Nephron (organoid): ENCODE data around the gene RBP4.

Experiments
- H3K27ac Mint-ChIP-seq, 3 experiments: 2 replicates each; pipeline ENCODE4 v1.8.0; 2020; ENCODE audit warnings: mixed read lengths in 3 of 3, mild to moderate bottlenecking in 2 of 3, moderate library complexity in 1 of 3
- H3K27me3 Mint-ChIP-seq: 2 replicates; pipeline ENCODE4 v1.8.0; 2021; ENCODE audit warnings: low read depth, mild to moderate bottlenecking, moderate library complexity, mixed read lengths
- H3K36me3 Mint-ChIP-seq: 2 replicates; pipeline ENCODE4 v1.8.0; 2020; ENCODE audit warnings: low read depth, mixed read lengths
- H3K4me1 Mint-ChIP-seq: 2 replicates; pipeline ENCODE4 v1.8.0; 2020; ENCODE audit warnings: mixed read lengths
- H3K4me3 Mint-ChIP-seq, 3 experiments: 2 replicates each; pipeline ENCODE4 v1.8.0; 2020; ENCODE audit warnings: mild to moderate bottlenecking in 3 of 3, mixed read lengths in 3 of 3, moderate library complexity in 2 of 3
- H3K9me3 Mint-ChIP-seq: 2 replicates; pipeline ENCODE4 v1.8.0; 2020; ENCODE audit warnings: mixed read lengths
- TF ChIP-seq, protein P1 (sequence below), 3 experiments: fragments of 200-600 bp; sonication (generic); IDR thresholded peaks; one replicate each; pipeline ENCODE4 v1.5.0; 2021; ENCODE audit warnings: antibody characterized with exemption in 3 of 3; ENCODE audit not compliant: unreplicated experiment in 3 of 3

The RBP4 gene

DNA sequence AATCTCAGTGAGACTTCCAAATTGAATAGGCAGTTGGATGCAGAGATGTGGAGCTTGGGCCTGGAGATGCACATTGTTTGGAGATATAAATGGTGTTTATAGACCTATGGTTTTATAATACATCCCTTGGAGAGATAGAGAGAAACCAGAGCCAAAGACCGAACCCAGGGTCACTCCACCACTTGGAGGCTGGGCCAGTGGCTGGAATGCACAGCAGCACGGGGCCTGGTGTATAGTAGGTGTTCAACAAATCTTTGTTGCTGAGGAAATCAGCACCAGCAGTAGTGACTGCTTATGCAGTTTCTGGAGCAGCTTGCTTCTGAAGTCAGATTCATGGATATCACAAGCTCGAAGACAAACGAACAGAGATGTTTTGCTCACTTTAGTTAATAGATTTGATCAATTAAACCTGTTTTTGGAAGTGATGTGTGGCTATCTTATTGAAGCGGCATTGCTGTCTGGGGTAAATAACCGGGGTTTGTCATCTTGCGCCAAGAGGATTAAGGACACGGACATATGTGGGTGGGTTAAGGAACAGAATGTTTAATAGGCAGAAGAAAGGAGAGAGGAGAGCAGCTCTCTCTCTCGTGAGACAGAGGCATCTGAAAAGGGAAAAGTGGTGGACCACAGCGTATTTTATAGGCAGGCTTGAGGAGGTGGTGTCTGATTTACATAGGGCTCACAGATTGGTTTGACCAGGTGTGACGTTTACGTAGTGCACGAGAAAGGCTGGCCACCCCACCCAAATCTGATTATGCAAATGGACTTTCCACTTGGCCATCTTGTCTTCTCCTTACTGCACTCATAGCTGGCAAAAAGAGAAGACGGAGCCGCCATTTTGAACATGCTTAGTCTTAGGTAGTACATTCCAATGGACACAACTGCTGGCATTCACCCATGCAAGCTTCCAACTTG, 11.1 kb downstream of the RBP4 start:
- no peaks in the 10 kb centered on the region for H3K36me3 Mint-ChIP-seq
- H3K27ac Mint-ChIP-seq: no peak overlapping the region
- no peaks in the 10 kb centered on the region for H3K4me1 Mint-ChIP-seq
- H3K4me3 Mint-ChIP-seq: no peak overlapping the region
- H3K27me3 Mint-ChIP-seq: peaks cover 13% of the 10 kb centered on the region
- TF ChIP-seq, protein P1, sequence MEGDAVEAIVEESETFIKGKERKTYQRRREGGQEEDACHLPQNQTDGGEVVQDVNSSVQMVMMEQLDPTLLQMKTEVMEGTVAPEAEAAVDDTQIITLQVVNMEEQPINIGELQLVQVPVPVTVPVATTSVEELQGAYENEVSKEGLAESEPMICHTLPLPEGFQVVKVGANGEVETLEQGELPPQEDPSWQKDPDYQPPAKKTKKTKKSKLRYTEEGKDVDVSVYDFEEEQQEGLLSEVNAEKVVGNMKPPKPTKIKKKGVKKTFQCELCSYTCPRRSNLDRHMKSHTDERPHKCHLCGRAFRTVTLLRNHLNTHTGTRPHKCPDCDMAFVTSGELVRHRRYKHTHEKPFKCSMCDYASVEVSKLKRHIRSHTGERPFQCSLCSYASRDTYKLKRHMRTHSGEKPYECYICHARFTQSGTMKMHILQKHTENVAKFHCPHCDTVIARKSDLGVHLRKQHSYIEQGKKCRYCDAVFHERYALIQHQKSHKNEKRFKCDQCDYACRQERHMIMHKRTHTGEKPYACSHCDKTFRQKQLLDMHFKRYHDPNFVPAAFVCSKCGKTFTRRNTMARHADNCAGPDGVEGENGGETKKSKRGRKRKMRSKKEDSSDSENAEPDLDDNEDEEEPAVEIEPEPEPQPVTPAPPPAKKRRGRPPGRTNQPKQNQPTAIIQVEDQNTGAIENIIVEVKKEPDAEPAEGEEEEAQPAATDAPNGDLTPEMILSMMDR (IDR thresholded peaks at IDR 0.05; ENCODE audit: unreplicated experiment in 3 of 3): no peak
- H3K9me3 Mint-ChIP-seq: no peaks in the 10 kb centered on the region

DNA sequence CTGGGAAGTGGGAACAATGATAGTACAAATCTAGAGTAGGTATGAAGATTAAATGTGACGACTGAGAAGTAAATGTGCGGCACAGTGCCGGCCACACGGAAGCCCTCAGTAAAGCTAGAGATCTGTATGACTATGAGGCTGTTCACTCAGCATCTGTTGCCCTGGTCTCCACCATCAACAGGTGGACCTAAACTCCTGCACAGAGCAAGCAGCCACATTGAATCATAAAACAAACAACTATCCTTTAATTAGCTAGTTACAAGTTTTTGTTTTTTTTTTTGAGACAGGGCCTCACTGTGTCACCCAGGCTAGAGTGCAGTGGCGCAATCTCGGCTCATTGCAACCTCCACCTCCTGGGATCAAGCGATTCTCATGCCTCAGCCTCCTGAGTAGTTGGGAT, 16.6 kb downstream of the RBP4 start:
- Mint-ChIP-seq H3K36me3 (no peaks in the 10 kb centered on the region), H3K27me3 (peaks cover 10% of the 10 kb centered on the region), H3K9me3 (peaks cover 7% of the 10 kb centered on the region), H3K4me1 (no peaks in the 10 kb centered on the region), H3K4me3 (no peak overlapping the region), H3K27ac (no peak overlapping the region)
- TF ChIP-seq, protein P1 (IDR thresholded peaks at IDR 0.05; ENCODE audit: unreplicated experiment in 3 of 3): no peak

DNA sequence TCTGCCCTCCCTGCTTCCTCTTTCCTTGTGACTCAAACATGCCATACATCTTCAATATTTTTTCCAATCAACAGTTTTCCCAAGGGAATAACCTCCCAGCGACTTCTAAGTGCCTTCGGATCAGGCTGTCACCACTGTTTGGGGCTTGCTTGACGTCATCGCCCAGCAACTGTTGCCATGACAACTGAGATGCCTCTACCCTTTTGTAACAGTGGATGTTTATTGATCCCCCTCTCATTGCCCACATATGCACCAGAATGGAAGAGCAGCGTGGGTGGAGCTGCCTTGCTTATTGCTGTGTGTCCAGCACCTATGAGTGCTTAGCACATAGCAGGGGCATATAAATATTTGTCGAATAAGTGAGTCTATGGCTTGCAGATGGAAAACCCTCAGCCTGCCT, 20.2 kb downstream of the RBP4 start:
- TF ChIP-seq, protein P1 (IDR thresholded peaks at IDR 0.05; ENCODE audit: unreplicated experiment in 3 of 3): no peak
- Mint-ChIP-seq H3K27me3 (peaks cover 5% of the 10 kb centered on the region), H3K27ac (no peak overlapping the region), H3K9me3 (peaks cover 7% of the 10 kb centered on the region), H3K36me3 (no peaks in the 10 kb centered on the region), H3K4me1 (no peaks in the 10 kb centered on the region), H3K4me3 (no peak overlapping the region)

DNA sequence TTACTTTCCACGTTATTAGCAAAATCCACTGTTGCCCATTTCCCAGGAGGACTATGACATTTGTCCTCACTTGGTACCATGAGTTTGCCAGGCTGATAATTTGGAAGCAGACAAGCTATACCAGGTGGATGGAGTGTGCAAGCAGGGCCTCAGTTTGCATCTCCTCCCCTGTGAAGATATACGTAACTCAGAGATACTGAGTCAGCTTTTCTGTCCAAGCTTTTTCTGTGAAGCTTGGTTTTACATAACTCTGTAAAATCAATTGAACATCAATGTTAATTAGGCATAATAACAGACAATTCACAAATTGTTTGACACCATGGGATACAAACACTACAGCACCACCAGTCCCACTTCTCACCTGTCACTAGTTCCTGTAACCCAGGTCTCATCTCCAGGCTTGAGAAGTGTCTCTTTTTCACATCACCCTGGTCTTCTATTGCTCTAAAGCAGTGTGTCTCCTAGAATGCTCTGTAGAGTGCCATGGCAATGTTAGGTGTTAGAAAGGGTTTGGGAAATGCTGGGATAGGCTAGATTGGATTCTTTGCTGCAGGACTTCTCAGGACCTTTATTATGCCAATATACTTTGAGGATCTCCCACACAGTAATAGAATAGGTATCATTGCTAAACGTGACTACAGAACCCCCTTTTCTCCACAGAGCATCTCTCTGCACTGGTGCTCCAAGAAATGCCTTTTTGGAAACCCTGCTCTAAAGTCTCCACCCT, 20.9 kb downstream of the RBP4 start:
- no peaks in the 10 kb centered on the region for H3K36me3 Mint-ChIP-seq
- H3K4me3 Mint-ChIP-seq: no peak overlapping the region
- peaks cover 7% of the 10 kb centered on the region for H3K9me3 Mint-ChIP-seq
- no peak overlapping the region for H3K27ac Mint-ChIP-seq
- peaks cover 5% of the 10 kb centered on the region for H3K27me3 Mint-ChIP-seq
- no peaks in the 10 kb centered on the region for H3K4me1 Mint-ChIP-seq
- TF ChIP-seq, protein P1 (IDR thresholded peaks at IDR 0.05; ENCODE audit: unreplicated experiment in 3 of 3): no peak

DNA sequence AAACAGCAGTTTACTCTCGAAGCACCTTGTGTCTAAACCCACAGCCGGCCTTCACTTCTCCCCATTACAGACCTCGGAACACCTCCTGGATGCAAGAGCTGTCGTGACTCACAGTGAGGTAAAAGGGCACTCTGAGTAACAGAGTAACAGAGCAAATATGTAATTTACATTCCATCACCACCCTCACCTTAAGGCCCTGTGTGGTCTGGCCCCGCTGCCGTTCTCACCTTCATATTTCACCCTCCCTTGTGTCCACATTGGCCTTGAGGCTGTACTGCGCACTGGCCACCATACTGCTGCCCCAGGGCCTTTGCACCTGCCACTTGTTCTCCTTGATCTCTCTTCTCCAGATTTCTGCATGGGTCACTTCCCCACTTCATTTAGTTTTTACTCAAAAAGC, 21.9 kb downstream of the RBP4 start:
- Mint-ChIP-seq H3K9me3 (peaks cover 7% of the 10 kb centered on the region), H3K4me1 (no peaks in the 10 kb centered on the region), H3K27ac (no peak overlapping the region), H3K4me3 (no peak overlapping the region), H3K27me3 (peaks cover 10% of the 10 kb centered on the region), H3K36me3 (no peaks in the 10 kb centered on the region)
- TF ChIP-seq, protein P1 (IDR thresholded peaks at IDR 0.05; ENCODE audit: unreplicated experiment in 3 of 3): no peak
